Measurements from ENCODE around the gene RPL27. TPM values are rescaled to one million over a fixed set of nuclear protein-coding genes. Genes with fewer than 3 reads are reported as not detected.
"Not testable (repeated sequence)": the region's sequence is repeated elsewhere in the genome, so short reads cannot be mapped to it uniquely, and the experiment has no call there.

Gene RPL27
- total RNA-seq, 1 donor from 2014 or later: 1,032 TPM

GRCh38 chr17:42969001-42969581 lies 29.1 kb upstream of the RPL27 start:
- Histone ChIP-seq H3K4me2 (ENCODE audit: low read length) (no peak overlapping the region), H3K9me3 (ENCODE audit: insufficient read depth, low read depth, low read length) (no peaks in the 10 kb centered on the region), H2AFZ (ENCODE audit: low read depth, low read length) (no peak overlapping the region), H3K36me3 (ENCODE audit: insufficient read depth, low read length) (no peaks in the 10 kb centered on the region), H3K27me3 (ENCODE audit: insufficient read depth, low read length) (no peaks in the 10 kb centered on the region), H3K79me2 (ENCODE audit: insufficient read depth, low read length) (peaks cover 6% of the 10 kb centered on the region), H3K9ac (ENCODE audit: low read length) (no peak overlapping the region), H3K4me3 (ENCODE audit: insufficient read depth, low read depth, low read length) (no peak overlapping the region), H3K4me1 (ENCODE audit: insufficient read depth, low read length) (no peaks in the 10 kb centered on the region), H4K20me1 (ENCODE audit: insufficient read depth, low read length) (no peaks in the 10 kb centered on the region), H3K27ac (ENCODE audit: low read depth, low read length) (no peak overlapping the region)
- Mint-ChIP-seq H3K9me3 (ENCODE audit: unreplicated experiment) (no peaks in the 10 kb centered on the region), H3K4me1 (ENCODE audit: low read depth, unreplicated experiment) (no peaks in the 10 kb centered on the region), H3K4me3 (ENCODE audit: unreplicated experiment) (no peak overlapping the region), H3K36me3 (ENCODE audit: low read depth, unreplicated experiment) (peaks cover 3% of the 10 kb centered on the region), H3K27ac (ENCODE audit: unreplicated experiment) (no peak overlapping the region), H3K27me3 (ENCODE audit: low read depth, unreplicated experiment) (no peaks in the 10 kb centered on the region)
- TF ChIP-seq, protein P1, sequence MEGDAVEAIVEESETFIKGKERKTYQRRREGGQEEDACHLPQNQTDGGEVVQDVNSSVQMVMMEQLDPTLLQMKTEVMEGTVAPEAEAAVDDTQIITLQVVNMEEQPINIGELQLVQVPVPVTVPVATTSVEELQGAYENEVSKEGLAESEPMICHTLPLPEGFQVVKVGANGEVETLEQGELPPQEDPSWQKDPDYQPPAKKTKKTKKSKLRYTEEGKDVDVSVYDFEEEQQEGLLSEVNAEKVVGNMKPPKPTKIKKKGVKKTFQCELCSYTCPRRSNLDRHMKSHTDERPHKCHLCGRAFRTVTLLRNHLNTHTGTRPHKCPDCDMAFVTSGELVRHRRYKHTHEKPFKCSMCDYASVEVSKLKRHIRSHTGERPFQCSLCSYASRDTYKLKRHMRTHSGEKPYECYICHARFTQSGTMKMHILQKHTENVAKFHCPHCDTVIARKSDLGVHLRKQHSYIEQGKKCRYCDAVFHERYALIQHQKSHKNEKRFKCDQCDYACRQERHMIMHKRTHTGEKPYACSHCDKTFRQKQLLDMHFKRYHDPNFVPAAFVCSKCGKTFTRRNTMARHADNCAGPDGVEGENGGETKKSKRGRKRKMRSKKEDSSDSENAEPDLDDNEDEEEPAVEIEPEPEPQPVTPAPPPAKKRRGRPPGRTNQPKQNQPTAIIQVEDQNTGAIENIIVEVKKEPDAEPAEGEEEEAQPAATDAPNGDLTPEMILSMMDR (IDR thresholded peaks at IDR 0.05; ENCODE audit: insufficient read depth, low read depth, low read length): no peak
- TF ChIP-seq EZH2 (IDR thresholded peaks at IDR 0.05; ENCODE audit: insufficient read depth, low read length): no peak
- FAIRE-seq (no peak), DNase-seq (ENCODE audit: low read depth) (no peak)

DNA sequence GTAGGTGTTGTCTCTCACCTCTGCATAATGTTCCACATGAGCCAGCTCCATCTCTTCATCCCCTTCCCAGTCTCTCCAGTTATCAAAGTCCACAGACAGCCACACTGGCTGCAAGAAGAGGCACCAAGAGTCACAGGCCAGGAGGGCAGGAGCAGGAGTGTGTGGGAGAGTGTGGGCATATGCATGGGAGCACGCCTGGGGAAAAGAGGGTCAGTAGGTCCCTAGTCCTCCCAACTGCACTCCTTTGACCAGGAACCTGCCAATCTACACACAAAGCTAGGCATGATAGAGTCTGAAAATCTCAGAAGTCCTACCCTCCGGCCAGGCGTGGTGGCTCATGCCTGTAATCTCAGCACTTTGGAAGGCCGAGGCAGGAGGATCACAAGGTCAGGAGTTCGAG lies 26.6 kb upstream of the RPL27 start:
- Mint-ChIP-seq H3K9me3 (ENCODE audit: unreplicated experiment) (no peaks in the 10 kb centered on the region), H3K27ac (ENCODE audit: unreplicated experiment) (no peak overlapping the region), H3K4me3 (ENCODE audit: unreplicated experiment) (no peak overlapping the region), H3K4me1 (ENCODE audit: low read depth, unreplicated experiment) (no peaks in the 10 kb centered on the region), H3K27me3 (ENCODE audit: low read depth, unreplicated experiment) (no peaks in the 10 kb centered on the region), H3K36me3 (ENCODE audit: low read depth, unreplicated experiment) (peaks cover 6% of the 10 kb centered on the region)
- TF ChIP-seq, protein P1 (IDR thresholded peaks at IDR 0.05; ENCODE audit: insufficient read depth, low read depth, low read length): no peak
- TF ChIP-seq EZH2 (IDR thresholded peaks at IDR 0.05; ENCODE audit: insufficient read depth, low read length): no peak
- Histone ChIP-seq H4K20me1 (ENCODE audit: insufficient read depth, low read length) (no peaks in the 10 kb centered on the region), H3K36me3 (ENCODE audit: insufficient read depth, low read length) (no peaks in the 10 kb centered on the region), H3K79me2 (ENCODE audit: insufficient read depth, low read length) (no peaks in the 10 kb centered on the region), H2AFZ (ENCODE audit: low read depth, low read length) (no peak overlapping the region), H3K9ac (ENCODE audit: low read length) (no peak overlapping the region), H3K27me3 (ENCODE audit: insufficient read depth, low read length) (no peaks in the 10 kb centered on the region), H3K9me3 (ENCODE audit: insufficient read depth, low read depth, low read length) (no peaks in the 10 kb centered on the region), H3K4me2 (ENCODE audit: low read length) (no peak overlapping the region), H3K27ac (ENCODE audit: low read depth, low read length) (no peak overlapping the region), H3K4me1 (ENCODE audit: insufficient read depth, low read length) (no peaks in the 10 kb centered on the region), H3K4me3 (ENCODE audit: insufficient read depth, low read depth, low read length) (no peak overlapping the region)
- DNase-seq (ENCODE audit: low read depth) (no peak), FAIRE-seq (no peak)

DNA sequence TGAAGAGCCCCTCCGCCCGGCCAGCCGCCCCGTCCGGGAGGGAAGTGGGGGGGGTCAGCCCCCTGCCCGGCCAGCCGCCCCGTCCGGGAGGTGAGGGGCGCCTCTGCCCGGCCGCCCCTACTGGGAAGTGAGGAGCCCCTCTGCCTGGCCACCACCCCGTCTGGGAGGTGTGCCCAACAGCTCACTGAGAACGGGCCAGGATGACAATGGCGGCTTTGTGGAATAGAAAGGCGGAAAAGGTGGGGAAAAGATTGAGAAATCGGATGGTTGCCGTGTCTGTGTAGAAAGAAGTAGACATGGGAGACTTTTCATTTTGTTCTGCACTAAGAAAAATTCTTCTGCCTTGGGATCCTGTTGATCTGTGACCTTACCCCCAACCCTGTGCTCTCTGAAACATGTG lies 24.9 kb upstream of the RPL27 start:
- not testable (repeated sequence) for H3K79me2 ChIP-seq (ENCODE audit: insufficient read depth, low read length); H3K4me2 ChIP-seq (ENCODE audit: low read length); H3K27me3 ChIP-seq (ENCODE audit: insufficient read depth, low read length); DNase-seq (ENCODE audit: low read depth); H3K4me1 Mint-ChIP-seq (ENCODE audit: low read depth, unreplicated experiment); H3K36me3 ChIP-seq (ENCODE audit: insufficient read depth, low read length); H3K36me3 Mint-ChIP-seq (ENCODE audit: low read depth, unreplicated experiment); H4K20me1 ChIP-seq (ENCODE audit: insufficient read depth, low read length); FAIRE-seq; H3K4me1 ChIP-seq (ENCODE audit: insufficient read depth, low read length); H3K9ac ChIP-seq (ENCODE audit: low read length); H3K9me3 ChIP-seq (ENCODE audit: insufficient read depth, low read depth, low read length); H3K9me3 Mint-ChIP-seq (ENCODE audit: unreplicated experiment); H3K27me3 Mint-ChIP-seq (ENCODE audit: low read depth, unreplicated experiment); H3K4me3 Mint-ChIP-seq (ENCODE audit: unreplicated experiment); H3K4me3 ChIP-seq (ENCODE audit: insufficient read depth, low read depth, low read length); H3K27ac ChIP-seq (ENCODE audit: low read depth, low read length); H3K27ac Mint-ChIP-seq (ENCODE audit: unreplicated experiment); H2AFZ ChIP-seq (ENCODE audit: low read depth, low read length)
